GM12891 (cell line): ENCODE results near the gene ESR1.

Experiments used
- POLR2A ChIP-seq: IDR thresholded peaks from 2 replicates; pipeline ENCODE4 v1.6.1; 2011; ENCODE audit warnings: low read depth, low read length, control low read depth
- POLR2AphosphoS5 ChIP-seq: IDR thresholded peaks from 2 replicates; pipeline ENCODE4 v1.6.1; 2011; ENCODE audit warnings: low read depth, low read length, control low read depth
- POU2F2 ChIP-seq: IDR thresholded peaks from 2 replicates; pipeline ENCODE4 v1.6.1; 2011; ENCODE audit warnings: low read depth, mild to moderate bottlenecking, control low read depth, low read length, moderate library complexity
- SPI1 ChIP-seq: IDR thresholded peaks from 2 replicates; pipeline ENCODE4 v1.6.1; 2011; ENCODE audit warnings: low read depth, low read length, control low read depth

DNA sequence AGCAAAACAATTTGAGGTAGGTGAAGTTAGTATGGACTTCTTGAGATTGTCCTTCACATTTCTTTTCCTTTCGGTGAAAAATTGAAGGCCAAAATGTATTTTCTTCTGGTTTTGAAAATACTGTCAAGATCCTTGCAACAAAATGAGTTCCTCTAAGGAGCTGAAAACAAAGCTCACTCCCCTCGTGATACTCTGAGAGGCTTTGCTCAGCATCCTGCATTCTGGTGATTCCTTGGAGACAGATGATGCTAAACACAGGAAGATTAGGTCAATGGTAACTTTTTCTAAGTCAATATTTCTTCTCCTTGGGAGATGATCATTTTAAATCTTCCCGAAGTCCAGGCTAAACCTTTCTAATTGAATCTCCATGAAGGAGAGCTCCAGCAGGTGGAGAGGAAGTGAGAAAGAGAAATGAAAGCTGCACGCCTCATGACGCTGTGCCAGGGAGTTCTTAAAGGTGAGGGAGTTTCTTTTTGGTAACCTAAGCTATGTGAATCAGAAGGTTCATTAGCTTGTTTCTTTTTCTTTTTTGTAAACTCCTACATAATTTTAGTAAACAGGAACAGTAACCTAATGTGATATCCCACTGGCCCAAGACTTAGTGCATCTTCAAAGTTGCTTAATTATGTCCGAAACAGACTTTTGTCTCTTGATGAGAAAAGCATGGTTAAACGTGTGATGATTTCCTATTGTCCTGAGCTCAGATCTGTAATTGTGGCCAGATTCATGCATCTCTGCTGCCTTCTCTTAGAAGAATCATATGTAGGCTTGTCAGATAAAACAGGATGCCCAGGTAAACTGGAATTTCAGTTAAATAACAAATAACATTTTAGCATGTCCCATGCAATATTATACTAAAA, 15.0 kb downstream of the ESR1 start:
- TF ChIP-seq POU2F2 (no peak), POLR2A (no peak), POLR2AphosphoS5 (no peak), SPI1 (peak; percentile 98)
